ENCODE data around the gene PBX3.
A peak's percentile ranks its signal among the peaks of the same experiment; 100 is the strongest.

Gene PBX3

GRCh38 chr9:125847735-125848134 is 100.6 kb downstream of the PBX3 start:
- H3K4me1 ChIP-seq (ENCODE audit: insufficient read depth, low read length, poor library complexity, severe bottlenecking) = peaks cover 57% of the 10 kb centered on the region
- no peak overlapping the region for H2AFZ ChIP-seq (ENCODE audit: low read length)
- peaks cover 93% of the 10 kb centered on the region for H3K79me2 ChIP-seq (ENCODE audit: insufficient read depth, low read length)
- no peaks in the 10 kb centered on the region for H4K20me1 ChIP-seq (ENCODE audit: insufficient read depth, low read length, poor library complexity, severe bottlenecking)
- H3K9me3 ChIP-seq (ENCODE audit: insufficient read depth, low read depth, low read length) = no peaks in the 10 kb centered on the region
- H3K9me2 ChIP-seq (replicated peaks; ENCODE audit: low read depth, low read length) = no peaks in the 10 kb centered on the region
- no peak for TF ChIP-seq EZH2phosphoT487 (IDR thresholded peaks at IDR 0.05; ENCODE audit: borderline replicate concordance)
- no peak for TF ChIP-seq CTCF (conservative IDR thresholded peaks at IDR 0.05; ENCODE audit: low read length)
- no peaks in the 10 kb centered on the region for H3K36me3 ChIP-seq (ENCODE audit: insufficient read depth, low read length)
- no peak overlapping the region for H3K4me3 ChIP-seq (ENCODE audit: low read length, poor library complexity, severe bottlenecking)
- H3K9ac ChIP-seq (ENCODE audit: low read depth, low read length, poor library complexity, severe bottlenecking) = no peak overlapping the region
- no peaks in the 10 kb centered on the region for H3K27me3 ChIP-seq (ENCODE audit: insufficient read depth, low read length, poor library complexity, severe bottlenecking)
- H3F3A ChIP-seq (ENCODE audit: low read depth) = no peaks in the 10 kb centered on the region
- peak overlapping the region; percentile 32 for H3K4me2 ChIP-seq (ENCODE audit: low read depth, low read length, poor library complexity, severe bottlenecking)

- H4K20me1 ChIP-seq (ENCODE audit: insufficient read depth, low read length, poor library complexity, severe bottlenecking) = peaks cover 6% of the 10 kb centered on the region
- no peaks in the 10 kb centered on the region for H3K27me3 ChIP-seq (ENCODE audit: insufficient read depth, low read length, poor library complexity, severe bottlenecking)
- no peak for TF ChIP-seq CTCF (conservative IDR thresholded peaks at IDR 0.05; ENCODE audit: low read length)
- no peak for TF ChIP-seq EZH2phosphoT487 (IDR thresholded peaks at IDR 0.05; ENCODE audit: borderline replicate concordance)
- H3K4me3 ChIP-seq (ENCODE audit: low read length, poor library complexity, severe bottlenecking) = no peak overlapping the region
- no peaks in the 10 kb centered on the region for H3K9me2 ChIP-seq (replicated peaks; ENCODE audit: low read depth, low read length)
- H3K79me2 ChIP-seq (ENCODE audit: insufficient read depth, low read length) = peaks cover 93% of the 10 kb centered on the region
- H3K9ac ChIP-seq (ENCODE audit: low read depth, low read length, poor library complexity, severe bottlenecking) = peak overlapping the region; percentile 10
- peaks cover 45% of the 10 kb centered on the region for H3K4me1 ChIP-seq (ENCODE audit: insufficient read depth, low read length, poor library complexity, severe bottlenecking)
- H3F3A ChIP-seq (ENCODE audit: low read depth) = no peaks in the 10 kb centered on the region
- H3K9me3 ChIP-seq (ENCODE audit: insufficient read depth, low read depth, low read length) = no peaks in the 10 kb centered on the region
- no peak overlapping the region for H2AFZ ChIP-seq (ENCODE audit: low read length)
- H3K4me2 ChIP-seq (ENCODE audit: low read depth, low read length, poor library complexity, severe bottlenecking) = peak overlapping the region; percentile 50
- no peaks in the 10 kb centered on the region for H3K36me3 ChIP-seq (ENCODE audit: insufficient read depth, low read length)
These were observed 103.0 kb downstream of the PBX3 start for GRCh38 chr9:125850106-125850632.

GRCh38 chr9:125850763-125851162 is 103.6 kb downstream of the PBX3 start:
- Histone ChIP-seq H3K27me3 (ENCODE audit: insufficient read depth, low read length, poor library complexity, severe bottlenecking) (no peaks in the 10 kb centered on the region), H3K9me2 (replicated peaks; ENCODE audit: low read depth, low read length) (no peaks in the 10 kb centered on the region), H3K36me3 (ENCODE audit: insufficient read depth, low read length) (no peaks in the 10 kb centered on the region), H3K9ac (ENCODE audit: low read depth, low read length, poor library complexity, severe bottlenecking) (peak overlapping the region; percentile 10), H3F3A (ENCODE audit: low read depth) (no peaks in the 10 kb centered on the region), H3K4me2 (ENCODE audit: low read depth, low read length, poor library complexity, severe bottlenecking) (peak overlapping the region; percentile 50), H3K79me2 (ENCODE audit: insufficient read depth, low read length) (peaks cover 92% of the 10 kb centered on the region), H2AFZ (ENCODE audit: low read length) (no peak overlapping the region), H3K4me1 (ENCODE audit: insufficient read depth, low read length, poor library complexity, severe bottlenecking) (peaks cover 41% of the 10 kb centered on the region), H3K4me3 (ENCODE audit: low read length, poor library complexity, severe bottlenecking) (peak overlapping the region; percentile 9), H3K9me3 (ENCODE audit: insufficient read depth, low read depth, low read length) (no peaks in the 10 kb centered on the region), H4K20me1 (ENCODE audit: insufficient read depth, low read length, poor library complexity, severe bottlenecking) (peaks cover 6% of the 10 kb centered on the region)
- TF ChIP-seq CTCF (conservative IDR thresholded peaks at IDR 0.05; ENCODE audit: low read length) = no peak
- TF ChIP-seq EZH2phosphoT487 (IDR thresholded peaks at IDR 0.05; ENCODE audit: borderline replicate concordance) = no peak
